HT-29 (cell line): ENCODE data around the gene TULP3. TPM values are rescaled to one million over a fixed set of nuclear protein-coding genes. Genes with fewer than 3 reads are reported as not detected.

Source experiments
- DNase-seq: peaks from one replicate; pipeline ENCODE4 v3.0.0-alpha.2; 2015; ENCODE audit warnings: low spot score
- small RNA-seq: library from RNA; depleted of rRNA; stranded (forward); fragments of <200 nt; gene quantifications from one replicate; pipeline ENCODE3, GENCODE V24; 2014
- total RNA-seq: library from RNA; depleted of rRNA; stranded (reverse); fragments of >200 nt; shearing (Covaris generic); gene quantifications from 2 replicates; pipeline ENCODE4 v1.2.3, GENCODE V29; 2014; rRNA removed

TULP3 gene
- total RNA-seq, 1 experiment from 2014 or later: 14.0 TPM

DNA sequence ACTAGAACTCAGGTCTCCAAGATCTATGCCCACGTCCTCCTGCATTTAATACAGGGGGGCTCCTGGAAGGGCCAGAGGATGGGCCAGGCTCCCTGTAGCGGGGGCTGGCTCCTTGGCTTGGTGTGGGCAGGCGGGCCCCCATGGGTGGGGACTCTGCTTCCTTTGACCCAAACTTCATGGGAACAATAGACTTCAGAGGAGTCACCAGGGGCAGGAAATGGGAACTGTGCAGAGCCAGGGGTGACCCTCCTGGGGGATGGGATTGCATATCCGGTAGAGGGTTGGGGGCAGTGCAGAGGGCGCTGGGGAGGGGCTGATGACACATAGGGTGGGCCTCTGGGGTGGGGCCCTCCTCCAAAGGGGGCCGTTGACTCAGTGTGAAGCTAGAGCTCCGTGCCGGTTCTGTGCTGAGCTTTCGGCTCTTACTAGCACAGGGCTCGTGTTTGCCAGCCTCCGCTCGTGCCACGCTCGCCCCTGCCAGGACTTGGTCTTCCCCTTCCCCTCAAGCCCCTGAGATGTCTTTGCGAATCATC, 73.1 kb downstream of the TULP3 start:
- DNase-seq: no peak

DNA sequence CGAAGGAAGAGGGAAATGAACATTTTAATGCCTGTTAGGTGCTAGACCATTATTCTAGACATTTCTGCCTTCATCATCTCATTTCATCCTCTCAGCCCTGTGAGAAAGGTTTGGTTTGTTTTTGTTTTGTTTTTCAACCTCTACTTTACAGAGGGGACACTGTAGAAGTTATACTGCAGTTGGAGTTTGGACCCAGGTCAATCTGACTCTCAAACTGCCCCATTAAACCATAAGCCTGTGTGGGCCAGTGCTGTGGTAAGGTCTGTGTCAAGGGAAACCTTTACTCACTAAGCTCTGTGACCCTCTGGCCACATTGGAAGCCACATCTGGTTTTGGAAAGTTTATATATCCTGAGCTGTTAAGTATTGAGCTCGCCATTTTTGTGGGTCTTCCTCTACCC, 77.0 kb downstream of the TULP3 start:
- no peak for DNase-seq

- DNase-seq: no peak
Measured at GRCh38 chr12:2970744-2971143, 80.1 kb downstream of the TULP3 start.

GRCh38 chr12:2973566-2973965, 82.9 kb downstream of the TULP3 start:
- DNase-seq: no peak

- DNase-seq: no peak
Measured at GRCh38 chr12:2974560-2974971, 83.9 kb downstream of the TULP3 start.

- DNase-seq: no peak
Measured at GRCh38 chr12:2976581-2976996, 85.9 kb downstream of the TULP3 start.

DNA sequence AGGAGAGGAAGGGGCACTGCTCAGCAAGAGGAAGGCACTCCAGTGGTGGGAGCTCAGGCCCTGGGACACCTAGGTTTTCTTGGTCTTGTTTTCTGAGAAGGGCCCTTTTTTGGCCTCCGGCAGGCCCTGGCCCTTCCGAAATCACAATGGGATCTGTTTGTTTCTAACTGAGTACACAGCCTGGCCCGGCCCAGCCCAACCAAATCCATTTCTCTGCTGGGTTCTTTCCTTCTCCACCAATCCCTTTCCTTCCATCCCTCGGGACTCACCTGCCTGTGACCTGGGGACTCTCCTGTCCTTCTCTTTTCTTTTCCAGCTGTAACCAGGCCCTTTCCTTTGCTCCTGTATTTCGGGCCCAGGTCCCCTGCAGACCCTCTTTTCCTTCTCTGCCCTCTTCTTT, 87.1 kb downstream of the TULP3 start:
- no peak for DNase-seq

DNA sequence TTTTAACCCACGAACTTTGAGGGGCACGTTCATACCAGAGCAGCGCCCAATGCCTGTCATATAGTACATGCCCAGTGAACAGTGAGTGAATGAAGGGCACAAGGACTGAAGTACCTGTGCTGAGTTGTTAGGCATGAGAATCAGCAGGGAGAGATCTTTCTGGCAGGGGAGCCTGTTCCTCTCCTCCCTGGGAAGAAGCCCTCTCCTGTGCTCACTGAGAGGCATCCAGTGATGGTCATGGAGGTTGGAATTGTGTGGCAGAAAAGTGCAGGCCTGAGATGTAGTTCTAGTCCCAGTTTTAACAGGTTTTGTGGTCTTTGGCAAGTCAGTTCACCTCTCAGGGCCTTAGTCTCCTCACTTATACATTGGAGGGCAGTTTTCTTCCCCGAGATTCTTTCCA, 89.1 kb downstream of the TULP3 start:
- no peak for DNase-seq

DNA sequence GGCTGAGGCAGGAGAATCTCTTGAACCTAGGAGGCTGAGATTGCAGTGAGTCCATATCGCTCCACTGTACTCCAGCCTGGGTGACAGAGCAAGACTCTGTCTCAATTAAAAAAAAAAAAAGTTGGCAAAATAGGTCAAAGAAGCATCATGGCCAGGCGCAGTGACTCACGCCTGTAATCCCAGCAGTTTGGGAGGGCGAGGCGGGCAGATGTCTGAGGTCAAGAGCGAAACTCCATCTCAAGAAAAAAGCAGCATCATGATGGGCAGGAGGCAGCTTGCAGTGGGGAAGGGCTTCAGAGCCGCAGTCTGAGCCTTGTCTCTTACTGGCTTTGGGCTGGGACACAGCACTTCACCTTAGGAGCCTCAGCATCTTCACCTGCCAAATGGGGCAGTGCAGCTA, 89.9 kb downstream of the TULP3 start:
- no peak for DNase-seq

- no peak for DNase-seq
Measured at GRCh38 chr12:2982361-2982760, 91.7 kb downstream of the TULP3 start.

DNA sequence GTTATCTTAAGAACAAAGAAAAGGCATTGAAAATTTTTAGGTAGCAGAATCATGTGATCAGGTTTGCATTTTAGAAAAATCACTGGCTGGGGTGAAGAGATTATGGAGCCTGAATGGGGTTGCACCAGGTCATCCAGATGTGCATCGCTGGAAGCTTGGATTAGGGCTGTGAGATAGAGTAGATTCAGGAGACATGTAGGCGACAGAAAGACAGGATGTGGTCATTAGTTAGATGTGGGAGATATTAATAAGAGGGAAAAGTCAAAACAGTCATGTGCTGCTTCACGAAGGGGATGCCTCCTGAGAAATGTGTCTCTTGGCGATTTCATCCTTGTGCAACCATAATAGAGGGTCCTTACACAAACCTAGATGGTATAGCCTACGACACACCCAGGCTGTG, 93.6 kb downstream of the TULP3 start:
- no peak for DNase-seq

DNA sequence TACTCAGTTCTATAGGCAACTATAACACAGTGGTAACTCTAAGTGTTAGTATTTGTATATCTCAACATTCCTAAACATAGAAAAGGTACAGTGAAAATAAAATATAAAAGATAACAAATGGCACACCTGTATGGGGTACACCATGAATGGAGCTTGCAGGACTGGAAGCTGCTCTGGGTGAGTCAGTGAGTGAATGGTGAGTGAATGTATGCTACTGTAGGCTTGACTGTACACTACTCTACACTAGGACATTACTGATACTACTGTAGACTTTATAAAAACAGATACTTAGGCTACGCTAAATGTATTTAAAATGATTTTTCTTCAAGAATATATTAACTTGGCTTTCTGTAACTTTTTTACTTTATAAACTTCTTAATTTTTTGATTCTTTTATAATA, 94.0 kb downstream of the TULP3 start:
- no peak for DNase-seq

GRCh38 chr12:2986876-2987275, 96.2 kb downstream of the TULP3 start:
- DNase-seq: no peak

DNA sequence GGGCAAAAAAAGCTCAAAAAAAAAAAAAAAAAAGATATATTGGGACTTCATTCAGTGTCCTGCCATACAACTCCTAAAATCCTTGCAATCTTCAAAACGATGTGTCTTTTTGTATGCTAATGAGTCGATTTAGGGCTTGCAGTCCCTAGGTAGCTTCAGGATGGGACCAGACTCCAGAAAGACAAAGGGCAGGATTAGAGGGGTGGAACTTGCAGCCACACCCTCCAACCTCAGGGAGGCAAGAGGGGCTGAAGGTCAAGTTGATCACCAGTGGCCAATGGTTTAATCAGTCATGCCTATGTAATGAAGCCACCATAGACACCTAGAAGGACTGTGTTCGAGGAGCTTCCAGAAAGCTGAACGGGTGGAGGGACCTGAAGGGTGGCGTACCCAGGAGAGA, 97.8 kb downstream of the TULP3 start:
- no peak for DNase-seq

Small RNAs within 50 kb of the gene (small RNA-seq; reads per million reads assigned to genes)
- gene RNU6-1315P: not detected

Other genes with a start within 250 kb of the TULP3 start
- gene FKBP4, start 95.9 kb upstream of the TULP3 start, total RNA-seq: 106 and 115 TPM in 2 replicates
- 32.0 and 39.8 TPM in 2 replicates for gene ITFG2, start 78.2 kb upstream of the TULP3 start, total RNA-seq
- gene NRIP2, start 55.9 kb upstream of the TULP3 start, total RNA-seq: not detected in 2 replicates
- gene TEX52, start 33.9 kb upstream of the TULP3 start, total RNA-seq: 0.10 and 0.94 TPM in 2 replicates
- 68.9 and 77.6 TPM in 2 replicates for gene FOXM1, start 13.7 kb upstream of the TULP3 start, total RNA-seq
- 14.0 and 14.4 TPM in 2 replicates for gene RHNO1, start 13.7 kb upstream of the TULP3 start, total RNA-seq
- 51.0 and 54.4 TPM in 2 replicates for gene TEAD4, start 68.5 kb downstream of the TULP3 start, total RNA-seq
- gene TSPAN9, start 186.5 kb downstream of the TULP3 start, total RNA-seq: 11.3 and 12.0 TPM in 2 replicates